CD1c-positive myeloid dendritic cell (primary cell): ENCODE measurements around the gene MAPRE2.
"Not testable (repeated sequence)": the region's sequence is repeated elsewhere in the genome, so short reads cannot be mapped to it uniquely, and the experiment has no call there.

Source experiments
- DNase-seq: peaks from one replicate; pipeline ENCODE4 v3.0.0-alpha.2; 2016; ENCODE audit errors: extremely low spot score

MAPRE2 gene

GRCh38 chr18:35122586-35123224 is 81.5 kb downstream of the MAPRE2 start:
- DNase-seq: no peak

GRCh38 chr18:35123811-35124210 is 82.6 kb downstream of the MAPRE2 start:
- DNase-seq: no peak

GRCh38 chr18:35127201-35127600 is 86.0 kb downstream of the MAPRE2 start:
- no peak for DNase-seq

GRCh38 chr18:35128675-35129074 is 87.5 kb downstream of the MAPRE2 start:
- no peak for DNase-seq

- no peak for DNase-seq
Observed at GRCh38 chr18:35130236-35130635, 89.0 kb downstream of the MAPRE2 start.

GRCh38 chr18:35131387-35132020 is 90.3 kb downstream of the MAPRE2 start:
- no peak for DNase-seq

- DNase-seq: no peak
Observed at GRCh38 chr18:35132021-35132902, 91.0 kb downstream of the MAPRE2 start.

GRCh38 chr18:35134190-35134730 is 93.0 kb downstream of the MAPRE2 start:
- no peak for DNase-seq

GRCh38 chr18:35134791-35135531 is 93.7 kb downstream of the MAPRE2 start:
- DNase-seq: no peak

- no peak for DNase-seq
Observed at GRCh38 chr18:35136248-35136647, 95.0 kb downstream of the MAPRE2 start.

GRCh38 chr18:35136885-35137284 is 95.7 kb downstream of the MAPRE2 start:
- no peak for DNase-seq

GRCh38 chr18:35137632-35138031 is 96.4 kb downstream of the MAPRE2 start:
- no peak for DNase-seq

GRCh38 chr18:35138773-35139172 is 97.6 kb downstream of the MAPRE2 start:
- no peak for DNase-seq

GRCh38 chr18:35139517-35139916 is 98.3 kb downstream of the MAPRE2 start:
- DNase-seq: no peak

GRCh38 chr18:35141077-35141476 is 99.9 kb downstream of the MAPRE2 start:
- DNase-seq: no peak

GRCh38 chr18:35141567-35142274 is 100.5 kb downstream of the MAPRE2 start:
- no peak for DNase-seq

- no peak for DNase-seq
Observed at GRCh38 chr18:35142275-35142615, 101.0 kb downstream of the MAPRE2 start.

GRCh38 chr18:35143622-35144596 is 102.7 kb downstream of the MAPRE2 start:
- DNase-seq: peak; percentile 41

- DNase-seq: no peak
Observed at GRCh38 chr18:35144698-35145097, 103.5 kb downstream of the MAPRE2 start.

GRCh38 chr18:35150195-35150594 is 109.0 kb downstream of the MAPRE2 start:
- not testable (repeated sequence) for DNase-seq
